Astrocyte (in vitro differentiated cells and primary cell): Measurements from ENCODE around the gene TSBP1.

Source experiments
- CTCF ChIP-seq: IDR thresholded peaks from 2 replicates; pipeline ENCODE4 v1.5.1; 2011; ENCODE audit warnings: low read depth, mild to moderate bottlenecking, inconsistent platforms, low read length, moderate library complexity; ENCODE audit not compliant: insufficient read depth
- EZH2 ChIP-seq: IDR thresholded peaks from 2 replicates; pipeline ENCODE4 v1.6.1; 2012; ENCODE audit warnings: mild to moderate bottlenecking, low read length, inconsistent platforms; ENCODE audit not compliant: insufficient read depth

DNA sequence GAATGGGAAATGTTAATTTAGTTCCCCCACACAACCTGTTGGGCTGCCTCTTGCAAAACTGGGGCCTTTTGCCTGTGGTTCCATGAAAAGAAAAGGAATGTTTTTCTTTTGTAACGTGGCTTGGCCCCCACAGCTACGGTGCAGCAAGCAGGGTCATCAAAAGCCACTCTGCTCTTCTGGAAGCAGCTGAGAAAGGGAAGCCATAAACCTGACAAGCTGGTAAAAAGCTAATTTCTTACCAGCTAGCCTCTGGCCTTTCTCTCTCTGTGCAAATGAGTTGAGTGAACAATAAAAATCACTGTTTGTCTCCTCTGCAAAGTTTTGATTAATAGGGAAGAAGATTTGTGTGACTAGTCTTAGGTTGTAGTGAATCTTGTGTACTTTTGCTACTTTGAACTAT lies 124.3 kb downstream of the TSBP1 start:
- TF ChIP-seq CTCF, result no peak
- TF ChIP-seq EZH2, result no peak
